HG02678 (cell line): ENCODE data around the gene UAP1.

Source experiments
- ATAC-seq: cut with Tn5 transposase; IDR thresholded peaks from one replicate; pipeline ENCODE4 v1.9.1; 2021; ENCODE audit warnings: mild to moderate bottlenecking, moderate library complexity; ENCODE audit not compliant: unreplicated experiment

UAP1 gene

GRCh38 chr1:162561616-162562469 is at the start of gene UAP1:
Gene UAP1, plus strand, starts transcription at chr1:162561722. Its CDS starts 4,347 bp downstream, at chr1:162566069.
- peak; percentile 33 for ATAC-seq

GRCh38 chr1:162527314-162527713 is 34.2 kb upstream of the UAP1 start:
- no peak for ATAC-seq

GRCh38 chr1:162530307-162530987 is 31.1 kb upstream of the UAP1 start:
- peak; percentile 96 for ATAC-seq

- ATAC-seq, result no peak
Measured at GRCh38 chr1:162530988-162531319, 30.6 kb upstream of the UAP1 start.

- no peak for ATAC-seq
Measured at GRCh38 chr1:162535501-162535900, 26.0 kb upstream of the UAP1 start.

GRCh38 chr1:162536511-162536910 is 25.0 kb upstream of the UAP1 start:
- no peak for ATAC-seq

- ATAC-seq, result no peak
Measured at GRCh38 chr1:162537216-162537615, 24.3 kb upstream of the UAP1 start.

- no peak for ATAC-seq
Measured at GRCh38 chr1:162538815-162539431, 22.6 kb upstream of the UAP1 start.

GRCh38 chr1:162541619-162542141 is 19.8 kb upstream of the UAP1 start:
- no peak for ATAC-seq

- ATAC-seq, result no peak
Measured at GRCh38 chr1:162543228-162543627, 18.3 kb upstream of the UAP1 start.

- ATAC-seq, result no peak
Measured at GRCh38 chr1:162548170-162548569, 13.4 kb upstream of the UAP1 start.

- no peak for ATAC-seq
Measured at GRCh38 chr1:162549001-162549400, 12.5 kb upstream of the UAP1 start.

GRCh38 chr1:162550925-162551324 is 10.6 kb upstream of the UAP1 start:
- ATAC-seq, result no peak

GRCh38 chr1:162551969-162552683 is 9.4 kb upstream of the UAP1 start:
- no peak for ATAC-seq

GRCh38 chr1:162552684-162553252 is 8.8 kb upstream of the UAP1 start:
- no peak for ATAC-seq

- ATAC-seq, result no peak
Measured at GRCh38 chr1:162554258-162554657, 7.3 kb upstream of the UAP1 start.

- ATAC-seq, result no peak
Measured at GRCh38 chr1:162557536-162557935, 4.0 kb upstream of the UAP1 start.

- no peak for ATAC-seq
Measured at GRCh38 chr1:162560303-162561036, 1.1 kb upstream of the UAP1 start.

GRCh38 chr1:162561037-162561615 is 396 bp upstream of the UAP1 start:
- peak; percentile 93 for ATAC-seq

GRCh38 chr1:162562470-162562828 is 927 bp downstream of the UAP1 start:
- ATAC-seq, result no peak
